Fibroblast of lung (primary cell): ENCODE results near the gene AKAP10.

ENCODE experiments used
- CTCF ChIP-seq, 2 donors: IDR thresholded peaks in 1 of 2; conservative IDR thresholded peaks in 1 of 2; 1 replicate in 1 of 2; 2 replicates in 1 of 2; pipeline ENCODE4 v1.5.1; 2011 to 2012; ENCODE audit warnings: low read length in 2 of 2, control low read depth in 1 of 2, inconsistent platforms in 1 of 2, low read depth in 1 of 2, mild to moderate bottlenecking in 1 of 2
- EZH2 ChIP-seq: IDR thresholded peaks from 2 replicates; pipeline ENCODE4 v1.5.1; 2012; ENCODE audit warnings: low read length, control low read depth, mild to moderate bottlenecking; ENCODE audit errors: missing control alignments

DNA sequence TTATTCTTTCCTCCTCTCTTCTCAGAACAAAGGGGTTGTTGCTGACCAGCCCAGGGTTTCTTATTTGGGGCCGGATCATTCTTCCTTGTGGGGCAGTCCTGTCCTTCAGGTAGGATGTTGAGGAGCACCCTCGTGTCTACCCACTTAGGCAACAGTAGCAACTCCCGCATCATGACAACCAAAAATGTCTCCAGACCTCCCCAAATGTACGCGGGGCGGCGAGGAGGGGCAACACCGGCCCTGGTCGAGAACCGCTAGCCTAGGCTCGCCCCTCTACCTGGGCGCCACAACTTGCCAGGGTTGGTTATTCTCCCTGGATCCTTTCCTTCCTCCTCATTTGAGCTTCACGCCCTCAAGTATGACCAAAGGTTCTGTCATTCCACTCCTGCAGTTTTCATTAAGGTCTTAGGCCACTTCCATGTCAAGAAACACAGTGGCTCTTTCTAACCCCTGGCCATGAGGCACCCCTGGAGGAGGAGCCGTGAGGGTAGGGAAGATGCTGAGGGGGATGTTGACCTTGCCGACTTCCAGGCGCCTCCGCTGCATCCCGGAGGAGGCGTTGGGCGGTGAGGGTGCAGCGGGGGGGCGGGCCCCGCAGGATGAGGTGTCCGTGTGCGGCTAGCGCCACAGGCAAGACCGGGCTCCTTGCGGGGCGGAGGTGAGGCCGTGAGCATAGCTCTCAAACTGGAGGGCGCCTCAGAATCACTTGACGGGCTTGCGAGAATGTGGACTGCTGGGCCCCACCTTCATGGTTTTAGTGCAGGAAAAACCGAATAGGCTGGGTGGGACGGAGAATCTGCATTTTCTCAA, 30.8 kb upstream of the AKAP10 start:
- TF ChIP-seq EZH2: no peak
- no peak for TF ChIP-seq CTCF (conservative IDR thresholded peaks at IDR 0.05 in 1 of 2, IDR thresholded peaks at IDR 0.05 in 1 of 2; ENCODE audit: low read depth in 1 of 2, low read length in 2 of 2)
